GM12878 (cell line): Measurements from ENCODE around the gene LRRN2. TPM values are rescaled to one million over a fixed set of nuclear protein-coding genes. Genes with fewer than 3 reads are reported as not detected.

ENCODE experiments used
- ATAC-seq: fragments of 200-7000 bp; cut with Tn5 transposase; 3 replicates; pipeline ENCODE4 v1.9.1; 2020; ENCODE audit warnings: mild to moderate bottlenecking, moderate library complexity
- BruUV-seq: library from RNA; stranded (reverse); fragments of 400-500 nt; replicated peaks from 2 replicates; lab custom pipeline; 2021; lab: Mats Ljungman, UMichigan
- CTCF ChIA-PET: fragments of 300-600 bp; sonication (Branson Sonifier 250); formaldehyde crosslinking; extraction: SDS; loops from one replicate; lab custom pipeline; 2021; ENCODE audit warnings: inconsistent platforms; lab: Yijun Ruan, JAX
- POLR2A ChIA-PET: fragments of 350-600 bp; formaldehyde crosslinking; extraction: SDS; loops from one replicate; lab custom pipeline; 2021; ENCODE audit warnings: inconsistent platforms; lab: Charles Lee
- RAD21 ChIA-PET: fragments of 300-600 bp; sonication (Branson Sonifier 250); formaldehyde crosslinking; loops from one replicate; lab custom pipeline; 2023; ENCODE audit warnings: antibody characterized with exemption; ENCODE audit not compliant: unreplicated experiment; lab: Charles Lee
- SMC1A ChIA-PET: fragments of 300-600 bp; sonication (Branson Sonifier 250); formaldehyde crosslinking; loops from one replicate; lab custom pipeline; 2023; ENCODE audit not compliant: unreplicated experiment, uncharacterized antibody; lab: Charles Lee
- DNase-seq: peaks from one replicate; pipeline ENCODE4 v3.0.0-alpha.2; 2011; ENCODE audit warnings: low read depth, low spot score
- FAIRE-seq: peaks from 3 replicates; lab custom pipeline; 2011; peaks lifted over from hg19 to GRCh38; lab: Jason Lieb, UNC
- H2AFZ ChIP-seq: 2 replicates; pipeline ENCODE4 v1.6.0; 2011; ENCODE audit warnings: low read depth, low read length, control low read depth; ENCODE audit not compliant: control insufficient read depth
- H3K27ac ChIP-seq: 2 replicates; pipeline ENCODE4 v1.5.1; 2011; ENCODE audit warnings: control low read depth; ENCODE audit not compliant: control insufficient read depth, insufficient read depth
- H3K27me3 ChIP-seq, 2 experiments: replicated peaks in 1 of 2; 2 replicates each; pipeline versions ENCODE4 v1.6.0 to v1.6.1; 2011; ENCODE audit warnings: low read length in 1 of 2; ENCODE audit not compliant: control insufficient read depth in 2 of 2, insufficient read depth in 2 of 2
- H3K36me3 ChIP-seq, 2 experiments: 2 replicates each; pipeline ENCODE4 v1.5.1; 2011; ENCODE audit warnings: low read length in 1 of 2; ENCODE audit not compliant: control insufficient read depth in 2 of 2, insufficient read depth in 2 of 2
- H3K4me1 ChIP-seq: 2 replicates; pipeline ENCODE4 v1.6.1; 2011; ENCODE audit warnings: mild to moderate bottlenecking, low read length, moderate library complexity, mixed read lengths; ENCODE audit not compliant: control insufficient read depth, insufficient read depth
- H3K4me2 ChIP-seq: 2 replicates; pipeline ENCODE4 v1.6.0; 2011; ENCODE audit warnings: control low read depth; ENCODE audit not compliant: control insufficient read depth, insufficient read depth
- H3K4me3 ChIP-seq: fragments of 200-600 bp; sonication (generic); 2 replicates; pipeline ENCODE4 v1.5.1; 2016
- H3K79me2 ChIP-seq: 2 replicates; pipeline ENCODE4 v1.6.0; 2011; ENCODE audit warnings: low read length; ENCODE audit not compliant: control insufficient read depth, insufficient read depth
- H3K9ac ChIP-seq: 2 replicates; pipeline ENCODE4 v1.8.0; 2011; ENCODE audit warnings: low read length, control low read depth, mixed read lengths; ENCODE audit not compliant: control insufficient read depth, insufficient read depth
- H3K9me3 ChIP-seq: replicated peaks from 3 replicates; pipeline ENCODE4 v1.5.1; 2011; ENCODE audit warnings: mild to moderate bottlenecking, low read length; ENCODE audit not compliant: control insufficient read depth, insufficient read depth
- H4K20me1 ChIP-seq: 2 replicates; pipeline ENCODE4 v1.6.0; 2011; ENCODE audit not compliant: control insufficient read depth, insufficient read depth
- BRCA1 ChIP-seq: IDR thresholded peaks from 2 replicates; pipeline ENCODE4 v1.6.1; 2011; ENCODE audit warnings: low read depth, low read length, improper control_type of control experiment
- CREM ChIP-seq: IDR thresholded peaks from 2 replicates; pipeline ENCODE4 v1.6.1; 2014; ENCODE audit warnings: antibody characterized with exemption, low read depth
- EZH2 ChIP-seq: IDR thresholded peaks from 2 replicates; pipeline ENCODE4 v1.6.1; 2012; ENCODE audit warnings: low read depth, mild to moderate bottlenecking, control low read depth, inconsistent platforms, low read length, borderline replicate concordance; ENCODE audit not compliant: control insufficient read depth
- FOS ChIP-seq: IDR thresholded peaks from 3 replicates; pipeline ENCODE4 v1.6.1; 2011; ENCODE audit warnings: borderline replicate concordance; ENCODE audit not compliant: insufficient read length; ENCODE audit errors: extremely low read depth
- IKZF1 ChIP-seq: fragments of 450-650 bp; conservative IDR thresholded peaks from 2 replicates; pipeline ENCODE4 v1.6.1; 2017; ENCODE audit warnings: antibody characterized with exemption, mild to moderate bottlenecking
- IKZF2 ChIP-seq, 2 experiments: fragments of 450-650 bp; IDR thresholded peaks; 2 replicates each; pipeline ENCODE4 v1.6.1; 2017; ENCODE audit warnings: mild to moderate bottlenecking in 2 of 2, moderate library complexity in 2 of 2
- MYC ChIP-seq: IDR thresholded peaks from 2 replicates; pipeline ENCODE4 v1.6.1; 2011; ENCODE audit warnings: mild to moderate bottlenecking, low read length, moderate library complexity, inconsistent platforms; ENCODE audit not compliant: insufficient read depth, insufficient replicate concordance, insufficient read length, severe bottlenecking
- PBX3 ChIP-seq: IDR thresholded peaks from 2 replicates; pipeline ENCODE4 v1.6.1; 2011; ENCODE audit warnings: mild to moderate bottlenecking, low read depth, low read length, moderate library complexity; ENCODE audit not compliant: insufficient replicate concordance
- PML ChIP-seq: IDR thresholded peaks from 2 replicates; pipeline ENCODE4 v1.6.1; 2012; ENCODE audit warnings: low read length, inconsistent platforms
- POLR2AphosphoS5 ChIP-seq: IDR thresholded peaks from 2 replicates; pipeline ENCODE4 v1.6.1; 2011; ENCODE audit warnings: mild to moderate bottlenecking, low read length, inconsistent platforms
- SUPT20H ChIP-seq: IDR thresholded peaks from 2 replicates; pipeline ENCODE4 v1.6.1; 2011; ENCODE audit warnings: low read depth, mild to moderate bottlenecking, low read length, moderate library complexity, borderline replicate concordance; ENCODE audit not compliant: control insufficient read depth
- TCF7 ChIP-seq: IDR thresholded peaks from 2 replicates; pipeline ENCODE4 v1.6.1; 2014; ENCODE audit warnings: antibody characterized with exemption, borderline replicate concordance
- YY1 ChIP-seq: IDR thresholded peaks from 2 replicates; pipeline ENCODE4 v1.6.1; 2011; ENCODE audit warnings: low read depth, mild to moderate bottlenecking, low read length
- WGBS: methylation state at CpG from one replicate; pipeline ENCODE4 v1.1.6; 2016; ENCODE audit warnings: low lambda C conversion rate; ENCODE audit not compliant: insufficient replicate concordance, insufficient coverage; ENCODE audit errors: missing lambda C conversion rate; 5-methylcytosine and 5-hydroxymethylcytosine counted together
- in situ Hi-C: fragments of 300-500 bp; cut with MboI; formaldehyde crosslinking; loops from 9 replicates; pipeline ENCODE4 v1.14.3; 2018; ENCODE audit warnings: mixed read lengths
- intact Hi-C: fragments of 100-400 bp; cut with micrococcal nuclease; formaldehyde crosslinking; loops from one replicate; pipeline ENCODE4 v1.14.2; 2022; ENCODE audit not compliant: unreplicated experiment
- polyA plus RNA-seq, 11 experiments: library from polyadenylated mRNA; depleted of rRNA in 4 of 11; unstranded in 6 of 11; stranded (reverse) in 5 of 11; fragments of >200 nt; fragmentation: Nextera tagmentation in 4 of 11; fragmentation: Illumina TruSeq in 1 of 11; extraction: Ambion mirVana in 4 of 11; extraction: Trizol in 1 of 11; gene quantifications; 1 replicate in 1 of 11; 2 replicates in 10 of 11; pipeline versions ENCODE4 v1.2.1 to v1.2.3, GENCODE V29; 2011 to 2016; ENCODE audit warnings: inconsistent platforms in 2 of 11, missing spikeins in 2 of 11, low read depth in 1 of 11
- total RNA-seq, 4 experiments: library from RNA; depleted of rRNA in 3 of 4; stranded (reverse); fragments of >200 nt in 3 of 4; fragmentation: Illumina TruSeq in 1 of 4; extraction: Trizol in 1 of 4; gene quantifications; 2 replicates each; pipeline versions ENCODE4 v1.2.1 to v1.2.3, GENCODE V29; 2013 to 2021
- TF ChIP-seq, protein P1 (sequence below): IDR thresholded peaks from 2 replicates; pipeline ENCODE4 v1.6.1; 2011; ENCODE audit warnings: low read depth, low read length, improper control_type of control experiment, borderline replicate concordance

LRRN2 gene
- total and polyA plus RNA-seq, 10 of the 15 experiments (the other 5 are each of a cell fraction or from before 2014, with no cell fraction given): not detected

- H3K4me3 ChIP-seq: no peak overlapping the region
- no peak for FAIRE-seq
Observed at GRCh38 chr1:204615881-204616280, 69.7 kb downstream of the LRRN2 start.

DNA sequence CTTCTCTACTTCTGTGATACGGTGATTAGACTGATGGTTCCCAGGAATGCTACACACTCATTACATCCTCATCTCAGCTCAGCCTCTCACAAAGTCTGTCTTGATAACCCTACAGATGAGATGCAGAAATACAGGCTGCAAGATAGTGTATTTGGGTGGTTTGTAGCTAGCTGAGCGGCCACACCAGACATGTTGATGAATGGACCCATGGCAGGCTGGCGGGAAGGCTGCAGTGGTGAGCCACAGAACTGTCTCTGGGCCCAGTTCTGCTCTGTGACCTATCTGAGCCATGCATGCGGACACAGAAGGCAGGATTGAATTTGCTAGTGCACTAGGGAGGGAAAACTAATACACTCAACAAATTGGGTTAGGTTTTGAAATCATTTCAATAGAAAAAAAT lies 71.9 kb downstream of the LRRN2 start:
- Histone ChIP-seq H3K4me3 (no peak overlapping the region), H3K79me2 (no peaks in the 10 kb centered on the region), H3K36me3 (no peaks in the 10 kb centered on the region), H2AFZ (no peak overlapping the region), H3K9ac (no peak overlapping the region), H3K4me1 (no peaks in the 10 kb centered on the region), H3K27me3 (peaks cover 3 to 6% of the 10 kb centered on the region in 2 experiments; a peak in 3 of 4 replicates), H3K4me2 (no peak overlapping the region), H3K27ac (no peak overlapping the region), H3K9me3 (no peaks in the 10 kb centered on the region), H4K20me1 (no peaks in the 10 kb centered on the region)
- intact Hi-C loops (no loop called here), in situ Hi-C loops (no loop called here)
- BruUV-seq: no TSS peak
- no peak for DNase-seq
- 30% methylated on average over 4 of the region's 4 CpGs for WGBS
- ChIA-PET SMC1A (interaction anchor here (1.6 kb wide), 1 partner anchor 148 kb away, joined by 3 read pairs; no protein-coding TSS in a partner anchor), CTCF (interaction anchor here (0.9 to 2.6 kb wide), 3 partner anchors 35 to 250 kb away, joined by 3 to 7 read pairs (median 3); no protein-coding TSS in a partner anchor), POLR2A (no interaction called here), RAD21 (no interaction called here)
- no peak for ATAC-seq
- no peak for FAIRE-seq
- TF ChIP-seq CREM: no peak
- no peak for TF ChIP-seq PML
- no peak for TF ChIP-seq YY1
- no peak for TF ChIP-seq IKZF2 (IDR thresholded peaks at IDR 0.05)
- TF ChIP-seq PBX3: no peak
- TF ChIP-seq MYC: no peak
- TF ChIP-seq IKZF1: no peak
- no peak for TF ChIP-seq EZH2
- no peak for TF ChIP-seq TCF7
- TF ChIP-seq SUPT20H: no peak
- no peak for TF ChIP-seq FOS

More at GRCh38 chr1:204615881-204616280, 69.7 kb downstream of the LRRN2 start:
- Histone ChIP-seq H2AFZ (no peak overlapping the region), H3K4me2 (no peak overlapping the region), H3K27ac (no peak overlapping the region), H3K79me2 (no peaks in the 10 kb centered on the region), H3K27me3 (peaks cover 3 to 6% of the 10 kb centered on the region in 2 experiments; a peak in 3 of 4 replicates), H3K36me3 (no peaks in the 10 kb centered on the region), H4K20me1 (peaks cover 2% of the 10 kb centered on the region; the same call in 1 of the 2 replicates), H3K4me1 (no peaks in the 10 kb centered on the region), H3K9ac (no peak overlapping the region), H3K9me3 (no peaks in the 10 kb centered on the region)
- in situ Hi-C loops (no loop called here), intact Hi-C loops (no loop called here)
- 23% methylated on average over 8 of the region's 8 CpGs for WGBS
- POLR2A ChIA-PET: interaction anchor here (0.6 kb wide), 1 partner anchor 663 kb away, joined by 7 read pairs; no protein-coding TSS in a partner anchor
- CTCF ChIA-PET: interaction anchor here (0.6 to 2.6 kb wide), 3 partner anchors 50 to 191 kb away, joined by 3 to 8 read pairs (median 7); no protein-coding TSS in a partner anchor
- RAD21 ChIA-PET: interaction anchor here (1.7 kb wide), 1 partner anchor 191 kb away, joined by 5 read pairs; no protein-coding TSS in a partner anchor
- no TSS peak for BruUV-seq
- DNase-seq: no peak
- ATAC-seq: no peak
- TF ChIP-seq, protein P1, sequence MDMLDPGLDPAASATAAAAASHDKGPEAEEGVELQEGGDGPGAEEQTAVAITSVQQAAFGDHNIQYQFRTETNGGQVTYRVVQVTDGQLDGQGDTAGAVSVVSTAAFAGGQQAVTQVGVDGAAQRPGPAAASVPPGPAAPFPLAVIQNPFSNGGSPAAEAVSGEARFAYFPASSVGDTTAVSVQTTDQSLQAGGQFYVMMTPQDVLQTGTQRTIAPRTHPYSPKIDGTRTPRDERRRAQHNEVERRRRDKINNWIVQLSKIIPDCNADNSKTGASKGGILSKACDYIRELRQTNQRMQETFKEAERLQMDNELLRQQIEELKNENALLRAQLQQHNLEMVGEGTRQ: no peak
- TF ChIP-seq BRCA1: no peak
- no peak for TF ChIP-seq POLR2AphosphoS5
- SMC1A ChIA-PET: interaction anchor here (1.2 to 1.8 kb wide), 2 partner anchors 50 to 191 kb away, joined by 4 to 5 read pairs; no protein-coding TSS in a partner anchor
